GM19372 (cell line): ENCODE results near the gene INSIG1.

Source experiments
- ATAC-seq: cut with Tn5 transposase; IDR thresholded peaks from one replicate; pipeline ENCODE4 v1.9.1; 2021; ENCODE audit warnings: mild to moderate bottlenecking, low read depth, moderate library complexity; ENCODE audit not compliant: unreplicated experiment

Gene INSIG1

DNA sequence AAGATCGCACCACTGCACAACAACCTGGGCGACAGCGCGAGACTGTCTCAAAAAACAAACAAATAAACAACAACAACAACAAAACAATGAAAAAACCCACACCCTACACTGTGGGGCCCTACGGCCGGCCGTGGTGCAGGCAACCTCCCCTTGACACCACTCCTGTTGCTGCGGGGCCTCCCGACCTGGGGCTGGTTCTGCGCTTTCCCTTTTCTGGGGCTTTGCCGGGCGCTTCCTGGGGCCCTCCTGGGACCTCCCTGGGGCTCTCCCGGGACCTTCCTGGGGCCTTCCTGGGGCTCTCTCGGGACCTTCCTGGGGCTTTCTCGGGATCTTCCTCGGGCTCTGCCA, 46.6 kb downstream of the INSIG1 start:
- ATAC-seq, result peak; percentile 28

- ATAC-seq, result peak; percentile 89
Observed at GRCh38 chr7:155344618-155345433, 47.1 kb downstream of the INSIG1 start.

DNA sequence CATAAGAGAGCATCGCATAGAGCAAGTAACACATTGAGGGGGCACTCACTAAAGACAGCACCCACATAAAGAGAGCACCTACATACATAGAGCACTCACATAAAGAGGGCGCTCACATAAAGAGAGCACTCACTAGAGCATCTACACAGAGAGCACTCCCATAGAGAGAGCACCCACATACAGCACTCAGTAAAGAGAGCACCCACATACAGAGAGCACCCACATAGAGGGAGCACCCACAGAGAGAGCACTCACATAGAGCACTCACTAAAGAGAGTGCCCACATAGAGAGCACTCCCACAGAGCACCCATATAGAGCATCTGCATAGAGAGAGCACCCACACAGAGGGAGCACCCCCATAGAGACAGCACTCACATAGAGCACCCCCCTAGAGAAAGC, 47.8 kb downstream of the INSIG1 start:
- no peak for ATAC-seq

DNA sequence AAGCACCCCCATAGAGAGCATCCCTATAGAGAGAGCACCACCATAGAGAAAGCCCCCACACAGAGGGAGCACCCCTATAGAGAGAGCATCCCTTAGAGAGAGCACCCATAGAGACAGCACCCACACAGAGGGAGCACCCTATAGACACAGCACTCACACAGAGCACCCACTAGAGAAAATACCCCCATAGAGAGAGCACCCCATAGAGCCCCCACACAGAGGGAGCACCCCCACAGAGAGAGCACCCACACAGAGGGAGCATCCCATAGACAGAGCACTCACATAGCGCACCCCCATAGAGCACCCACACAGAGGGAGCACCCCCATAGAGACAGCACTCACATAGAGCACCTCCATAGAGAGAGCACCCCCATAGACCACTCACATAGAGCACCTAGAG, 48.6 kb downstream of the INSIG1 start:
- no peak for ATAC-seq

GRCh38 chr7:155348806-155349205, 51.1 kb downstream of the INSIG1 start:
- no peak for ATAC-seq

DNA sequence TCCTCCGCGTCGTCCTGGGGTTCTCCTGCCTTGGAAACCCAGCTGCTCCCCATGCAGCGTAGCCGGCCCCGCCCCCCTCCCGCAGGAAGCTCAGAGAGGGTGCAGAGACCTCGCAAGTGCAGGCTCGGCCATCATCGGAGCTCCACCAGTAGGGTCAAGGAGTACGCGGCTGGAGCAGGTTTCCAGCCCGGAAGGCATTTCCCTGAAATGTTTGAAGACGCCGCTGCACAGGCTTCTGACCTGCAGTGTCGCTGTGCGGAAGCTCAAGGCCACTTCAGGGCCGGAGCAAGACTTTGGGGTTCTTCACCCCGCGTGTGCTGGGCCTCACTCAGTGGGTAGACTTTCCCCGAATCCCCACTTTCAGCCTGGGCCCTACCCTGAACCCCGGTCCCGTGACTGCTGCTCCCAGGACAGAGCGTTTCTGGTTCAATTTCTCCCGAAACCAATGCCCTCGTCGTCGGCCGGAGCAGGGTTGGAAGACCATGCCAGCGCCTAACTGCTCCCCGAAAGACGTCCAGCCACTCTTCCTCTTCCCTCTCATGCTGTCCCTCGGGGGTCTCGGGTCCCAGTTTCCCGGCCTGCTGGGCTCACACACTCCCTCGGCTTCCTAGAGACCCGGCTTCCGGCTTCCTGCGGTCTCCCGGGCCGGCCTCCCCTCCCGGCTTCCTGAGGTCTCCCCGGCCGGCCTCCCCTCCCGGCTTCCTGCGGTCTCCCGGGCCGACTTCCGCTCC, 52.1 kb downstream of the INSIG1 start:
- no peak for ATAC-seq

DNA sequence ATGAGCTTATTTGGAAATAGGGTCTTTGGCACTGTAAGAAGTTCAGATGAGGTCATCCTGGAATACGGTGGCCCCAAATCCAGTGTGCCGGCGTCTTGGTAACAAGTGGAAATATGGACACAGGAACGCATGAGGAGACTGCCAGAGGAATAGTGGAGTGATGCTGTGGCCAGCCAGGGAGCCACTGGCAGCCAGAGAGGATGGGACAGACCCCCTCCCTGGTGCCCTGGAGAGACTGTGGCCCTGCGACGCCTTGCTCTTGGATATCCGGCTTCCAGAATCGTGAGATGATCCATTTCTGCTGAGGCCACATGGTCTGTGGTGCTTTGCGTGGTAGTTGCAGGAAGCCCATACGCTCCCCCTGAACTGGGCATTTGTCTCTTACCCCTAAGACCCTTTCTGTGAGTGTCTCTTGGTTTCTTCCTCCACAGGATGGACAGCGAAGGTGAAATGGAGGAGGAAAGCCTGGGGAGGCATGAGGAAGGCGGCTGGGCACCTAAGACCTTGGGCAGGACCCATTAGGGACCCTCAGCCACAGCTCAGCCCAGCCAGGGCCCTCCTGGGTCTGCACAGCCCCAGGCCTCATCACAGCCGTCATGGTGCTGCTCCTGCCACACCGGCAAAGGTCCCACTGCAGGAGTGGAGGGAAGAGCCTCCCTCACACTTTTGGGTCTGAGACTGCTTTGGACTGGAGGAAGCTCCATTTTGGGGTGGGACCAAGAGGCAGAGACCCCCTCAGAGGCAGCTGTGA, 53.6 kb downstream of the INSIG1 start:
- ATAC-seq, result no peak

- ATAC-seq, result no peak
Observed at GRCh38 chr7:155352076-155352752, 54.5 kb downstream of the INSIG1 start.

- no peak for ATAC-seq
Observed at GRCh38 chr7:155352753-155353115, 55.1 kb downstream of the INSIG1 start.

- ATAC-seq, result no peak
Observed at GRCh38 chr7:155353256-155353897, 55.7 kb downstream of the INSIG1 start.

GRCh38 chr7:155354371-155355048, 56.8 kb downstream of the INSIG1 start:
- ATAC-seq, result no peak

DNA sequence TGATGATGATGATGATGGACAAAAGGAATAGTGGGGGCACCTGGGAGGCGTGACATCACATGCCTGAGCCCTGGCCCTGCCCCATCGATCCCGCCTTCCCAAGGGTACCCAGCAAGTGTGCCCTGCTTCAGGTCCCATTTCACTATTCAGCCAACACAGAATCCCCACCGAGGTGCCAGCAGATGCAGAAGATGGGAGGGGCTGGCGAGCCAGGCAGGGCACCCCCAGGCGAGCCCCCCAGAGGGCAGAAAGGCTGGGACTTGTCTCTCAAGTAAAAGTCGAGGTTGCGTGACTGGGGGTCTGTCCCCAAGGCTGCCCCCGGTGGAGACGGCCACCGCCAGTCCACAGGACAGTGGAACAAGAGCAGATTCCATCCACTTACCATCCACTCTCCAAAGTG, 57.5 kb downstream of the INSIG1 start:
- ATAC-seq, result no peak

DNA sequence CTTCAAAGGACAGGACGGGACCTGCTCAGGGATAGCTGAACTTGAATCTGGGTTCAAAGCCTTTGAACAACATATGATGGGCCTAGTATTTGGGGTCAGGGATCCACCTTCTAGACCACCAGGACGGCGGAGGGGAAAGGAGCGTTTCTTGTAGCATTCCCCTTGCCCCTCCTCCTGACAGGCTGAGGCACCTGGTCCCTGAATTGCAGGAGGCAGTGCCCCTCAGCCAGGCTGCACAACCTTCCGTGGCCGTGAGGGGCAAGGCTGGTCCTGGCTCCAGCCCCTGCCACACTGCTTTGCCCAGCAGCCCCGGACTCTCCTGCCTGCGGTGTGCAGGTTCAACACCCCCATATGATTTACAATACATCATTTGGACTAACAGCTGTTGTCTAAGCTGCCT, 58.1 kb downstream of the INSIG1 start:
- no peak for ATAC-seq

DNA sequence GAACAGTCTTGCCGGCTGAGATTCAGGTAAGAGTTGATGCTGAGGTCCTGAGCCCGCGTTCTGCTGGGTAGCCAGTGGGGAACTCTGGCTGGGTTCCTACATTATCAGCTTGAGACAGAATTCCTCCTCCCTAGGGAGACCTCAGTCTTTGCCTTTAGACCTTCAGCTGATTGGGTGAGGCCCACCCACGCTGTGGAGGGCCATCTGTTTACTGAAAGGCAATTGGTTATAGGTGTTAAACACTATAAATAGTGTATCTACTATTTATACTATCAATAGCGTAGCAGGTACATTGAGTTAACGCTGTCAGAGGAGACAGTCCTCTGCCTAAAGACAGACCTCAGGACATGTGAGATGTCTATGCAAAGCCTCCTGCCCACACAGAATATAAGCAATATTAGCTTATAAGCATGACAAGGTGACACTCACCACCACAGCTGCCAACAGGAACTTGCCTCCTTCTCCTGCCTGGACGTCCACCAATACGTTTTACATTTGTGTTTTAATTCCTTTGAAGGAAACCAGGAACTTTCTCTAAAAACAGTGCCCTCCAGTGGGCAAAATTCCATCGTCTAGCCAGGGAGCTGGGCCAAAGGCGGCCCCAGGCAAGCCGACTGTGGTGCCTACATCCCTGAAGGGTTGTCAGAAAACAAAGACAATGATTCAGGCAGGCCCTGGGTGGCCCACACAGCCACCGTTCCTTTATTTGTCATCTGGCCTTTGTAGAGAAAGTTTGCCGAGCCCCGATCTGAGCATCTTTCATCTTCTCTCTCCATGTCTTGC, 58.8 kb downstream of the INSIG1 start:
- ATAC-seq, result no peak

DNA sequence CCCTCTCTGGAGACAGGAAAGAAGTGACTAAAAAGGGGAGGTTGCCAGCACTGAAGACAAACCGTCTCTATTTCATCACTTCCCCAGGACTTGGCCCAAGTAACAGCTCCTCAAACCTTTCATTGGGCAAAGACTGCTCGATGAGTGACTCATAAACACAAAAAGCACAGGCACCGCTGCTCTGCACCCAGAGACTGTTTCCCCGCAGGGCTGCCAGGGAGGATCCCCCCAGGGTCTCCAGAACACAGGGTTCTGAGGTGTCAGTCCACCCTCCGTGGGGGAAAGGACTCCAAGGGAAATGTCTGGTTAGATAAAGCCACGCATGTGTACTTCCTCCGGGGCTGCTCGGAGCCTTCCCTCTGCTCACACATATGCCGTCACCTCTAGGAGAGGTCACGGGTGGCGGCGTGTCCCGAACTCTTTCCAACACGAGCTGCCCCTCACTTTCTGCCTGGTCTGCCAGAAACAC, 59.9 kb downstream of the INSIG1 start:
- ATAC-seq, result no peak

DNA sequence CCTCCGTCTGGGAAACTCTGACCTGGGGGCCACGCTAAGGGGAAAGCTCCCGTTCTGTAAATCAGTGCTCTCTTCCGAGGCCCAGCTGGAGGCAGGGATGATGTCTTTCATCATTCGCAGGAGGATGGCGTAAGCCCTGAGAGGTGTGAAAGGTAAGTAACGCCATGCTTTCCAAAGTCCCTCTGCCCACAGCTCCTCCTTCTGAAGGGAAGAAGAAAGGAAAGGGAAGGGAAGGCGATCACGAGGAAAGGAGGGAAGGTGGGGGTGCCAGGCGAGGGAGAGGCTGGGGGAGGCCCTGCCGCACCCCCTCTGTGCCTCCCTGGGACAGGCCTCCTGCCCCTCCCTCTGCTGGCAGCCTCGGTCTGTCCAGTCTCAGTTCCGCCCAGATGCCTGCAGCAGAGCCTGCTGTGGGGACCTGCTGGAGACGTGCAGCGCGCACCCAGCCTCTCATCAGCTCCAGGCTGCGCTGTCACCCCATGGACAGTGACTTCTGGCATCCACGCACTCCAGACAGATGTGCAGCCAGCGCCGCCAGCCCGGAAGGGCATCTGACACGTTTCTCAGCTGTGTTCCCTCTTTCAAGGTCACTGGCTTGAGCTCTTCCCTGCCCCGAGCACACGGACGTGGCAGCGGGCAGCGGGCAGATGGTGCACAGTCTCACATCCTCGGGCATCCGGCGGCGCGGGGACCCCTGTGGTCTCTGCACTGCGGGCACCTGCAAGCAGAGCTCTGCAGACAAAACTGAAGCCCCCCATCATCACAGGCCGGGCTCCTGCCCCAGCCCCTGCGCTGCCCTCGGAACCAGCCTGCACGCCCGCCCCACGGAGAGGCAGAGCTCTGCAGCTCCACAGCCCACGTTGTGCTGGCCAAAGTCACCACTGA, 60.6 kb downstream of the INSIG1 start:
- ATAC-seq, result no peak

DNA sequence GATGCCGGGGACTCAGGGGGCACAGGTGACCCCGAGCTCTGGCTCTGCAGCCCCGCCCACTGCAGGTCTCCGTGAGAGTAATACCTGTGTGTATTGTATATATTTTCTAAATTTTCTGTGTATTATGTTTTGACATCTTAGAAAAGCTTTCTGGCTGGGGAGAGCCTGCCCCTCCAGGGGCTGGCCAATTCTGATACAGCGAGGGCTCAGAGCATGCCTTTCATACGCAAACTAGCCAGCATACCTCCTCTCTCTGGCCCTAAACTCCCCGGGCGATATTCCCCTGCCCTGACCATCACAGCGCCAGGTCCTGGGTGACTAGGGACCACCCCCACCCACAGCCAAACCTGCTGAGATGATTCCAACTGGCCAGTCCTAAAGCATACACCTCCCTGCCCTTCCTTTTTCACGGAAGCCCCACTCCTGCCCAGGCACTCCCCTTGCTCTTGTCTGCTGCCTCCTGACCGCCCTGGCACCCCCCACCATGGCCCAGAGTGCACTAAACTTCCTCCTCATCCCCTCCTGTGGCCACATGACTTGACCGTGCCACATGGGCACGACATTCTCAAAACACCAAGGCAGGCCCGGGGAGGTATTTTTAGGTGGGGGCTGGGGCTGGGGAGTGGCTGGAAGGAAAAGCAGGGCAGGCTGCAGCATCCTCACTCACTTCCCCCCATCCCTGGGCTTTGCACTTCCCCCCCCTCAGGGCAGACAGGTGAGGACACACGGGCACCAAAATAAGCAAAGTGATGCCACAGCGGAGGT, 61.5 kb downstream of the INSIG1 start:
- ATAC-seq, result no peak
